ENCODE measurements around the gene KRT7.

DNA sequence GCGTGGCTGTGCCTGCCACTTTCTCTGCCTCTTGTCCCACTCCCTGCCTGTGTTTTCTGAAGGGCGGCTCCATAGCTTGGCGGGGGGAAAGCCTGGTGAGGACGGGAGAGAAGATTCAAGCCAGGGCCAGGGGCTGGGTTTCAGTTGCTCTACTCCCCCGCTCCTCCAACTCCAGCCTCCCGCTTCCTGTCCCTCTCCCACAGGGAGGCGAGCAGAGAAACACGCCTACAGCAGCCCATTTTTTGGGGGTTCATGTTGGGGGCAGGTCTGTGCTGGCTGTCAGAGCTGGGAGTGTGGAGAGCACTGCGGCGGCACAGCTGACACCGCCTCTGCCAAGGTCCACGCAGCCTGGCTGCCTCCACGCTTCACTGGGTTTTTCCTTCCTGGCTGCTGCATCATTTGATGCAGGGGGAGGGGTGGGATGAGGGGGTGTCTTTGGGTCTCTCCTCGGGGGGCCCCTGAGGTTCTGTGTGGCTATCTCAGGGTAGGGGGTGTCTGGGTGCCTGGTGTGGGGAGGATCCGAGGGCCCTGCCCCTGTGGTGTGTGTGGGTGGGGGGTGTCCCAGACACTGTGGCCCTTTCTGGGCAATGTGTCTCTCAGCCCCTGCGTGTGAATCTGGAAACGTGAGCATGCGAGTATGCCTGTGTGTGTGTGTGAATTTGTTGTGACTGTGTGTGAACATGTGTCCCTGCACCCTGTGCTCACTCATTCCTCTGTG lies 30.5 kb upstream of the KRT7 start:
- TF ChIP-seq POLR2A (IDR thresholded peaks at IDR 0.05): no peak
- TF ChIP-seq, protein P1, sequence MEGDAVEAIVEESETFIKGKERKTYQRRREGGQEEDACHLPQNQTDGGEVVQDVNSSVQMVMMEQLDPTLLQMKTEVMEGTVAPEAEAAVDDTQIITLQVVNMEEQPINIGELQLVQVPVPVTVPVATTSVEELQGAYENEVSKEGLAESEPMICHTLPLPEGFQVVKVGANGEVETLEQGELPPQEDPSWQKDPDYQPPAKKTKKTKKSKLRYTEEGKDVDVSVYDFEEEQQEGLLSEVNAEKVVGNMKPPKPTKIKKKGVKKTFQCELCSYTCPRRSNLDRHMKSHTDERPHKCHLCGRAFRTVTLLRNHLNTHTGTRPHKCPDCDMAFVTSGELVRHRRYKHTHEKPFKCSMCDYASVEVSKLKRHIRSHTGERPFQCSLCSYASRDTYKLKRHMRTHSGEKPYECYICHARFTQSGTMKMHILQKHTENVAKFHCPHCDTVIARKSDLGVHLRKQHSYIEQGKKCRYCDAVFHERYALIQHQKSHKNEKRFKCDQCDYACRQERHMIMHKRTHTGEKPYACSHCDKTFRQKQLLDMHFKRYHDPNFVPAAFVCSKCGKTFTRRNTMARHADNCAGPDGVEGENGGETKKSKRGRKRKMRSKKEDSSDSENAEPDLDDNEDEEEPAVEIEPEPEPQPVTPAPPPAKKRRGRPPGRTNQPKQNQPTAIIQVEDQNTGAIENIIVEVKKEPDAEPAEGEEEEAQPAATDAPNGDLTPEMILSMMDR (IDR thresholded peaks at IDR 0.05): no peak
